Dermis microvascular lymphatic vessel endothelial cell (primary cell): ENCODE measurements around the gene SCFD2. TPM values are rescaled to one million over a fixed set of nuclear protein-coding genes. Genes with fewer than 3 reads are reported as not detected.
"Not testable (repeated sequence)": the region's sequence is repeated elsewhere in the genome, so short reads cannot be mapped to it uniquely, and the experiment has no call there.

Experiments used
- DNase-seq, 2 donors: peaks; one replicate each; pipeline versions ENCODE4 v3.0.0 to v3.0.0-alpha.2; 2010; ENCODE audit warnings: low read depth in 2 of 2
- total RNA-seq: library from RNA; depleted of rRNA; stranded (reverse); fragments of >200 nt; gene quantifications from 2 replicates; pipeline ENCODE4 v1.2.1, GENCODE V29; 2014

SCFD2 gene
- total RNA-seq, 1 donor from 2014 or later: 11.3 TPM

- no peak for DNase-seq
These were observed 218.7 kb downstream of the SCFD2 start for GRCh38 chr4:53147197-53147596.

GRCh38 chr4:53141308-53141707 lies 224.6 kb downstream of the SCFD2 start:
- DNase-seq: no peak

GRCh38 chr4:53139256-53139655 lies 226.6 kb downstream of the SCFD2 start:
- not testable (repeated sequence) for DNase-seq

- DNase-seq: no peak
These were observed 228.4 kb downstream of the SCFD2 start for GRCh38 chr4:53137468-53137867.

- DNase-seq: no peak
These were observed 228.9 kb downstream of the SCFD2 start for GRCh38 chr4:53136954-53137353.

- no peak for DNase-seq
These were observed 233.5 kb downstream of the SCFD2 start for GRCh38 chr4:53132132-53132891.

GRCh38 chr4:53131562-53131925 lies 234.3 kb downstream of the SCFD2 start:
- DNase-seq: no peak

- DNase-seq: no peak
These were observed 234.8 kb downstream of the SCFD2 start for GRCh38 chr4:53130896-53131561.

- peak; percentile 38 to 78 for DNase-seq
These were observed 237.0 kb downstream of the SCFD2 start for GRCh38 chr4:53128706-53129357.

- no peak for DNase-seq
These were observed 237.6 kb downstream of the SCFD2 start for GRCh38 chr4:53128231-53128630.

GRCh38 chr4:53127365-53127764 lies 238.5 kb downstream of the SCFD2 start:
- no peak for DNase-seq

GRCh38 chr4:53126099-53126498 lies 239.8 kb downstream of the SCFD2 start:
- no peak for DNase-seq

- DNase-seq: no peak
These were observed 242.0 kb downstream of the SCFD2 start for GRCh38 chr4:53123819-53124218.

- DNase-seq: peak; percentile 56 to 60
These were observed 242.7 kb downstream of the SCFD2 start for GRCh38 chr4:53123171-53123570.

- peak in 1 of 2 donors; percentile 15 for DNase-seq
These were observed 243.4 kb downstream of the SCFD2 start for GRCh38 chr4:53122280-53123116.

- DNase-seq: peak in 1 of 2 donors; percentile 18
These were observed 244.5 kb downstream of the SCFD2 start for GRCh38 chr4:53121264-53121865.

GRCh38 chr4:53120778-53121177 lies 245.1 kb downstream of the SCFD2 start:
- no peak for DNase-seq

GRCh38 chr4:53119680-53120079 lies 246.2 kb downstream of the SCFD2 start:
- DNase-seq: peak in 1 of 2 donors; percentile 26

GRCh38 chr4:53118676-53119075 lies 247.2 kb downstream of the SCFD2 start:
- no peak for DNase-seq

- DNase-seq: no peak
These were observed 248.9 kb downstream of the SCFD2 start for GRCh38 chr4:53116954-53117353.
